ENCODE measurements around the gene IRS1. TPM values are rescaled to one million over a fixed set of nuclear protein-coding genes. Genes with fewer than 3 reads are reported as not detected.

The IRS1 gene
- total RNA-seq, 4 donors from 2014 or later = 11.9 to 29.6 (median 13.2) TPM

GRCh38 chr2:226792155-226792881 lies 7.3 kb downstream of the IRS1 start:
- TF ChIP-seq, protein P1, sequence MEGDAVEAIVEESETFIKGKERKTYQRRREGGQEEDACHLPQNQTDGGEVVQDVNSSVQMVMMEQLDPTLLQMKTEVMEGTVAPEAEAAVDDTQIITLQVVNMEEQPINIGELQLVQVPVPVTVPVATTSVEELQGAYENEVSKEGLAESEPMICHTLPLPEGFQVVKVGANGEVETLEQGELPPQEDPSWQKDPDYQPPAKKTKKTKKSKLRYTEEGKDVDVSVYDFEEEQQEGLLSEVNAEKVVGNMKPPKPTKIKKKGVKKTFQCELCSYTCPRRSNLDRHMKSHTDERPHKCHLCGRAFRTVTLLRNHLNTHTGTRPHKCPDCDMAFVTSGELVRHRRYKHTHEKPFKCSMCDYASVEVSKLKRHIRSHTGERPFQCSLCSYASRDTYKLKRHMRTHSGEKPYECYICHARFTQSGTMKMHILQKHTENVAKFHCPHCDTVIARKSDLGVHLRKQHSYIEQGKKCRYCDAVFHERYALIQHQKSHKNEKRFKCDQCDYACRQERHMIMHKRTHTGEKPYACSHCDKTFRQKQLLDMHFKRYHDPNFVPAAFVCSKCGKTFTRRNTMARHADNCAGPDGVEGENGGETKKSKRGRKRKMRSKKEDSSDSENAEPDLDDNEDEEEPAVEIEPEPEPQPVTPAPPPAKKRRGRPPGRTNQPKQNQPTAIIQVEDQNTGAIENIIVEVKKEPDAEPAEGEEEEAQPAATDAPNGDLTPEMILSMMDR (IDR thresholded peaks at IDR 0.05; ENCODE audit: low read depth) = no peak

DNA sequence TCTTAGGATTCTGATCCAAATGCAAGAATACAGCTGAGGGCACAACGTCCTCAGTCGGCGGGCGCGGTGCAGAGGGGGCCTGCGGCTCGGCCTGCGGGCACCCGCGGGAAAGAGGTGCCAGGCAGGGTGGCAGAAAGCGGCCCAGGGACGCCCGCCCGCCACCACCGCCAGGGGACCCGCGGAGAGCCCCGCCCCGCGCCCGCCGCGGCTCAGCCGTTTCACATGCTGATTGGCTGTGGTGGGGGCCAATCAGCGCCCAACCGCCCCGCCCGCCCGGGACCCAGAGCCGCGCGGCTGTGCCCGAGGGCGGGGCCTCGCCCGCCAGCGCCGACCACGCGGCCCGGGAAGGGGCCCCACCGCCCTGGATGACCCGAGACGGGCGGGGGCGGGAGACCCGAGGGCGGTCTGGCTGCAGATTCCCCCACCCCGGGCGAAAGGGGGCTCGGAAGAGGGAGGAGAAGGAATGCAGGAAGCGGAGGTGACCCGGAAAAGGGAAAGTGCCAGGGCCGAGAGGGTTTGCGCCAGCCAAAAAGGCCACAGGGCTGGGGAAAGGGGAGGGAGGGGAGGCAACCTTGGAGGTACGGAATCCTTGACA lies 8.0 kb downstream of the IRS1 start:
- TF ChIP-seq, protein P1 (IDR thresholded peaks at IDR 0.05; ENCODE audit: low read depth) = no peak

GRCh38 chr2:226791056-226791486 lies 8.5 kb downstream of the IRS1 start:
- TF ChIP-seq, protein P1 (IDR thresholded peaks at IDR 0.05; ENCODE audit: low read depth) = no peak

GRCh38 chr2:226790431-226790830 lies 9.2 kb downstream of the IRS1 start:
- TF ChIP-seq, protein P1 (IDR thresholded peaks at IDR 0.05; ENCODE audit: low read depth) = no peak

GRCh38 chr2:226790011-226790410 lies 9.6 kb downstream of the IRS1 start:
- TF ChIP-seq, protein P1 (IDR thresholded peaks at IDR 0.05; ENCODE audit: low read depth) = no peak

DNA sequence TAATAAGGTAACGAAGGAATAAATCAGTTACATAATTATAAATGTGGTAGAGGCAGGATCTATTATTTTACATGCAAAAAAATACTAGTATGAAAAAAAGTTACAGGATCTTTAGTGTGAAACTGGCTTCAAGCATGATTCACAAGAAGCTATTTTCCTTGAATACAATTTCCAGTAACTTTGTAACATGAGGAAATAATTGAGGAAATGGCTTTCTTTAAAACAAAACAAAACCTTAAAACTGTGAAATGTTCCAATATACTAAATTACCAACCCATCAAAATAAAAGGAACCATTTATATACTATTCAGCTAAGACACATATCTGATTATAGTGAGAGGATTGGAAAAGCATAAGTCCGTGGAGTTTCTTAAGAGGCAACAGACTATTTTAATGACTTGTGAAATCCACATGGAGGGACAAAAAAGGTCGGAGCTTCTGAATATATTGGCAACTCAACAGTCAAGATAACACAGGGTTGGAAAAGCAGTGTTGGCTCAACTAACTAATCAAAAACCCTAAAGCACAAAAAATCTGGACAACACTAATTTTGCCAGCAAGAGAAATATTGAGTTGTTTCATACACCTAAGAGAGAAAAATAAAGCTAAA lies 10.6 kb downstream of the IRS1 start:
- TF ChIP-seq, protein P1 (IDR thresholded peaks at IDR 0.05; ENCODE audit: low read depth) = no peak

DNA sequence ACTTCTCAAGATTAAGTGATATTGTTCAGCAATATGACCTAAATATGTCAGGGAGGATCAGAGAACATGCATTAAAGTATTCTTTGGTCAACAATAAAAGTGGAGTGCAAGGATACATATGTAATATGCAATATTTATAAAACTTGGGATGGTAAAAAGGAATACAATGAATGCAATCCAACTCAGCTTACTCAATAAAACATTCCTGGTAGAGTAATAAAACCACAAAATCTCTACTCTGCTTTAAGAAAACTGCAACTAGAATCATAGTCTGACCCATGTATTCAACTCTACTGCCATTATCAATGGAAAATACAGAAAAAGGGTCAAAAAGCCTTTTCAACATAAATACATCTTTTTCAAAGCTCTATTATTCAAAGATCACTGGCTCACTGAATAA lies 11.6 kb downstream of the IRS1 start:
- TF ChIP-seq, protein P1 (IDR thresholded peaks at IDR 0.05; ENCODE audit: low read depth) = no peak

All from subcutaneous adipose tissue (tissue), 4 donors.